Type B pancreatic cell (in vitro differentiated cells): Measurements from ENCODE around the gene DNAH17. TPM values are rescaled to one million over a fixed set of nuclear protein-coding genes. Genes with fewer than 3 reads are reported as not detected.

ENCODE experiments used
- DNase-seq: peaks from one replicate; pipeline ENCODE4 v3.0.0; 2021; ENCODE audit warnings: mixed read lengths; ENCODE audit not compliant: unreplicated experiment; ENCODE audit errors: extremely low spot score
- H3K27ac Mint-ChIP-seq: 2 replicates; pipeline ENCODE4 v1.8.0; 2021; ENCODE audit warnings: mild to moderate bottlenecking, mixed read lengths
- H3K27me3 Mint-ChIP-seq: 2 replicates; pipeline ENCODE4 v1.8.0; 2021; ENCODE audit warnings: mixed read lengths
- H3K36me3 Mint-ChIP-seq: 2 replicates; pipeline ENCODE4 v1.8.0; 2021; ENCODE audit warnings: mixed read lengths
- H3K4me1 Mint-ChIP-seq: one replicate; pipeline ENCODE4 v1.8.0; 2021; ENCODE audit warnings: mixed read lengths; ENCODE audit not compliant: unreplicated experiment
- H3K4me3 Mint-ChIP-seq: 2 replicates; pipeline ENCODE4 v1.8.0; 2021; ENCODE audit warnings: mild to moderate bottlenecking, mixed read lengths
- H3K9me3 Mint-ChIP-seq: 2 replicates; pipeline ENCODE4 v1.8.0; 2021; ENCODE audit warnings: mixed read lengths
- total RNA-seq: library from RNA; stranded (reverse); gene quantifications from 2 replicates; pipeline ENCODE4 v1.2.1, GENCODE V29; 2021; ENCODE audit warnings: low replicate concordance
- TF ChIP-seq, protein P1 (sequence below): fragments of 200-600 bp; sonication (generic); conservative IDR thresholded peaks from 2 replicates; pipeline ENCODE4 v1.5.0; 2021; ENCODE audit warnings: antibody characterized with exemption, mild to moderate bottlenecking

Gene DNAH17
- total RNA-seq, 1 donor from 2014 or later: 0.07 TPM

DNA sequence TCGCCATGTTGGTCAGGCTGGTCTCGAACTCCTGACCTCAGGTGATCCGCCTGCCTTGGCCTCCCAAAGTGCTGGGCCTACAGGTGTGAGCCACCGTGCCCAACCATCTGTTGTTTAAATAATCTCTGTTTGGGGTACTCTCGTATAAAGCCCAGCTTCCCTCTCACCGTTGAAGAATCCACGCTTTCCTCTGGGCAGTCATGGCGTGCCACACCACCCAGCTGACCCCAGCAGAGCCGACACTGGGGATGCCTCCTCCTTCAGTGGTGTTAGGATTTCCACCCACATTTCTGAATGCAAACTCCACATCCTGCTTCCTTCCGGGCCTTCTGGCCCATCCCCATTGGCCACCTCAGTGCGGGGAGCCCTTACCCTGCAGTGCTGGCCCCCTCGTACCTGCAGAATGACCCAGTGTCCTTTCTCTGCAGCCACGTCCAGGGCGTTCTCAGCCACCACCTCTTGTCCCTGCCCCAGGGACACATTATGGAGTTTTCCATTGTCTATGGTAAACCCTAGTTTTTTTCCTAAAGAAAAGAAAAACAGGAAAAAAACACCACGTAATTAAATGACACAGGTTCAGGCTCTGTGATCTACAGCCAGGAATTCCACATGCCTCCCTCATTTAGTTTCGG lies 138.4 kb downstream of the DNAH17 start:
- H3K4me1 Mint-ChIP-seq: peaks cover 10% of the 10 kb centered on the region
- peak overlapping the region; percentile 74 for H3K27ac Mint-ChIP-seq
- no peaks in the 10 kb centered on the region for H3K9me3 Mint-ChIP-seq
- DNase-seq: no peak
- TF ChIP-seq, protein P1, sequence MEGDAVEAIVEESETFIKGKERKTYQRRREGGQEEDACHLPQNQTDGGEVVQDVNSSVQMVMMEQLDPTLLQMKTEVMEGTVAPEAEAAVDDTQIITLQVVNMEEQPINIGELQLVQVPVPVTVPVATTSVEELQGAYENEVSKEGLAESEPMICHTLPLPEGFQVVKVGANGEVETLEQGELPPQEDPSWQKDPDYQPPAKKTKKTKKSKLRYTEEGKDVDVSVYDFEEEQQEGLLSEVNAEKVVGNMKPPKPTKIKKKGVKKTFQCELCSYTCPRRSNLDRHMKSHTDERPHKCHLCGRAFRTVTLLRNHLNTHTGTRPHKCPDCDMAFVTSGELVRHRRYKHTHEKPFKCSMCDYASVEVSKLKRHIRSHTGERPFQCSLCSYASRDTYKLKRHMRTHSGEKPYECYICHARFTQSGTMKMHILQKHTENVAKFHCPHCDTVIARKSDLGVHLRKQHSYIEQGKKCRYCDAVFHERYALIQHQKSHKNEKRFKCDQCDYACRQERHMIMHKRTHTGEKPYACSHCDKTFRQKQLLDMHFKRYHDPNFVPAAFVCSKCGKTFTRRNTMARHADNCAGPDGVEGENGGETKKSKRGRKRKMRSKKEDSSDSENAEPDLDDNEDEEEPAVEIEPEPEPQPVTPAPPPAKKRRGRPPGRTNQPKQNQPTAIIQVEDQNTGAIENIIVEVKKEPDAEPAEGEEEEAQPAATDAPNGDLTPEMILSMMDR: no peak
- H3K36me3 Mint-ChIP-seq: no peaks in the 10 kb centered on the region
- H3K4me3 Mint-ChIP-seq: no peak overlapping the region
- peaks cover 3% of the 10 kb centered on the region for H3K27me3 Mint-ChIP-seq

DNA sequence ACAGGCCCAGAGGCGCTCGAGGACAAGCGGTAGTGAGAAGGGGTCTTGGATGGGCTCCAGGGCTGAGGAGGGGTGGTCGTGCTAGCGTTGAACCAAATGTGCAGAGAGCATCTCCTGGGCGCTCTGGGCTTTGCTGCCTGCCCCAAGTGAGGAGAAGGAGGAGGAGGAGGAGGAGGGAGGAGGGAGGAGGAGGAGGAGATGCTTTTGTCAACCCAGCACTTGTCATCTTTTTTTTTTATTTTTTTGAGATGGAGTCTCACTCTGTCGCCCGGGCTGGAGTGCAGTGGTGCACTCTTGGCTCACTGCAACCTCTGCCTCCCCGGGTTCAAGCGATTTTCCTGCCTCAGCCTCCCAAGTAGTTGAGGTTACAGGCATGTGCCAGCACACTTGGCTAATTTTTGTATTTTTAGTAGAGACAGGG lies 138.9 kb downstream of the DNAH17 start:
- H3K4me3 Mint-ChIP-seq: no peak overlapping the region
- H3K27ac Mint-ChIP-seq: no peak overlapping the region
- no peak for DNase-seq
- peaks cover 3% of the 10 kb centered on the region for H3K27me3 Mint-ChIP-seq
- TF ChIP-seq, protein P1: no peak
- H3K9me3 Mint-ChIP-seq: no peaks in the 10 kb centered on the region
- H3K36me3 Mint-ChIP-seq: no peaks in the 10 kb centered on the region
- peaks cover 10% of the 10 kb centered on the region for H3K4me1 Mint-ChIP-seq

- Mint-ChIP-seq H3K36me3 (no peaks in the 10 kb centered on the region), H3K9me3 (no peaks in the 10 kb centered on the region), H3K4me3 (no peak overlapping the region), H3K27ac (peak overlapping the region; percentile 55), H3K4me1 (peaks cover 7% of the 10 kb centered on the region), H3K27me3 (peaks cover 3% of the 10 kb centered on the region)
- no peak for DNase-seq
- TF ChIP-seq, protein P1: no peak
Observed at GRCh38 chr17:78437508-78438169, 139.6 kb downstream of the DNAH17 start.

DNA sequence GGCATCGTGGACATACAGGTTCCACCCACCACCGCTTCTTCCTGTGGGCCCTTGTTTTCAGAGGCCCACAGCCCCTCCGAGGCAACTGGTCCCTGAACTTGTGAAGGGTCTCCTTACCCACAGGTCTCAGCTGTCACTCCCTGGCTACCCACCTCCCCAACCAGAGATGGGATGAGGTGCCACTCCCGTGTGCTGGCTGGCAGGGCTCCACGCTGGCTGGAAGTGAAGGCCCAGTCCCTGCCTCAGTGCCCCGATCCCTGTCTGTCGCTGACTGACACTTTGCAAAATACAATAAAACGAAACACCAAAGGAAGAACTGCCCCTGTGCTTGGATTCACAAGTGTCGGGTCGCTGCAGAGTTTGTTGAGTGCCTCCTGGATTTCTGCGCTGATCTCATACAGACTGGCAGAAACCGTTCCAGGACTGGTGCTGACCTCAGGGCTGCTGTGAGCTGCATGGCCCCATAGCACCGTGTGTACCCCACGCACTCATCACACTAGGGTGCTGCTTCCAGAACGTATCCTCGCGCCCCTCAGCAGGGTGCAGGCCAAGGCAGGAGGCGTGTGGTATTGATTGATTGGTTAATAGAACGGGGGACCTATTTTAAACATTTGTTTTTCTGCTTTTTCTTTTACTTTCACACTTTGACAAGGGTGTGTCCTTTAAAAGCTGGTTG lies 141.7 kb downstream of the DNAH17 start:
- TF ChIP-seq, protein P1: no peak
- Mint-ChIP-seq H3K4me1 (peaks cover 7% of the 10 kb centered on the region), H3K27ac (peak overlapping the region; percentile 62), H3K27me3 (peaks cover 3% of the 10 kb centered on the region), H3K36me3 (no peaks in the 10 kb centered on the region), H3K9me3 (no peaks in the 10 kb centered on the region), H3K4me3 (no peak overlapping the region)
- DNase-seq: no peak

DNA sequence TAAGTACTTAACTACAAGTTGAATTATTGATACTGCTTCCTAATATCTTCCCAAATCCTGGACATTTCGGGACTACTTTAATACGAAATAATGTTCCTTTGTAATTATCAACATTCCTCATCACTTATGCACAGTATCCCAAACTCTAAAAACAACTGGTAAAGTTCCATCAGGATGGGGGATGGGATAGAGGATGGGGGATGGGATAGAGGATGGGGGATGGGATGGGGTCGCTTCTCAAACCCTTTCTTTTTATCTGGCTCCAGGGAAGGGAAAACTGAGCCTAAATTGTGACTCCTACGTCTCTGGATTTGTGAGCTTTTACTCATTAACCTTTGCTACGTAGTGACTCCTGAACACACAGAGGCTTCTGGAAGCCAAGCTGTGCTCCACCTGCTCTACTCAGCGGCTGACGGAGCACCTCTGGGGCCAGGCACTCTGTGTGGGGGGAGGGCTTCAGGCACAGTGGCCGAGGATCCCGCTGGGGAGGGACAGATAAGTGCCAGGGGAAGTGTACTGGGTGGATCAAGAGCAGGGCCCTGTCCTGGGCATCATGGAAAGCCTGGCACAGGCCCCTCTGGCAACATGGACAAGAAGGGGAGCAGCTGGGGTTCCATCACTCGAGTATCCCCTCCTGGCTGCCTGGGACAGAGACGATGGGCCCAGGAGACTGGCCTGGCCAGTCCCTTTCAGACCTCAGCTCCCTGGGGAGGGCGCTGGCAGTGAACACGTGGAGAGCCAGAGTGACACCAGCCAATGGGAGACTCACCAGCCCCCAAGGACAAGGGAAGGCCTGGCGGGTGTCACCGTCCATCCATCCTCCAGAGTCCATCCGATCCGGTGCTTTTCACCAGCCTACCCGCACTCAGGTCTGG lies 142.5 kb downstream of the DNAH17 start:
- Mint-ChIP-seq H3K36me3 (peaks cover under 1% of the 10 kb centered on the region), H3K4me1 (peaks cover 7% of the 10 kb centered on the region), H3K27ac (no peak overlapping the region), H3K27me3 (peaks cover 3% of the 10 kb centered on the region), H3K4me3 (no peak overlapping the region), H3K9me3 (no peaks in the 10 kb centered on the region)
- DNase-seq: no peak
- TF ChIP-seq, protein P1: no peak
